Epithelial cell of esophagus (primary cell): ENCODE results near the gene PSMB7.

Source experiments
- DNase-seq: peaks from one replicate; pipeline ENCODE4 v3.0.0; 2010; ENCODE audit warnings: low read depth
- H3K4me3 ChIP-seq: 2 replicates; pipeline ENCODE4 v1.5.1; 2011; ENCODE audit warnings: mild to moderate bottlenecking, low read length, control low read depth
- TF ChIP-seq, protein P1 (sequence below): IDR thresholded peaks from 2 replicates; pipeline ENCODE4 v1.5.1; 2011; ENCODE audit warnings: low read depth, mild to moderate bottlenecking, low read length, control low read depth, inconsistent platforms; ENCODE audit not compliant: insufficient read depth; ENCODE audit errors: missing control alignments

The PSMB7 gene

DNA sequence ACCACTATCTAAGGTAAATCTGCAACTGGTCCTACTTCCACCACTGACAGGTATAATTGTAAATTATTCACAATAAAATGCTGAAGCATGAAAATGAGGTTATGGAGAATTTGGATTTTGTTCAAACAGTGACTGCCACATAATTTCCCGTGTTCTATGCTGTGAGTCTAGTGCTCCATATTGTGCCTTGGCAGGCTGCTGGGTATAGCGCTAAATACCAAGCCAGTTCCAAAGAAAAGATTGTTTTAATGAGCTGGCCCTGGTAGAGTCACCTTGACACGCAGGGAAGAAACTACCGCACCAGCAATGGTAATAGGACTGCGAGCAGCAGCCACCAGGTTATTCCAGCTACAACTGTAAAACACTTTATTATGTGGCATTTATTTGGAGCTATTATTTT lies 30.4 kb downstream of the PSMB7 start:
- DNase-seq = no peak
- TF ChIP-seq, protein P1, sequence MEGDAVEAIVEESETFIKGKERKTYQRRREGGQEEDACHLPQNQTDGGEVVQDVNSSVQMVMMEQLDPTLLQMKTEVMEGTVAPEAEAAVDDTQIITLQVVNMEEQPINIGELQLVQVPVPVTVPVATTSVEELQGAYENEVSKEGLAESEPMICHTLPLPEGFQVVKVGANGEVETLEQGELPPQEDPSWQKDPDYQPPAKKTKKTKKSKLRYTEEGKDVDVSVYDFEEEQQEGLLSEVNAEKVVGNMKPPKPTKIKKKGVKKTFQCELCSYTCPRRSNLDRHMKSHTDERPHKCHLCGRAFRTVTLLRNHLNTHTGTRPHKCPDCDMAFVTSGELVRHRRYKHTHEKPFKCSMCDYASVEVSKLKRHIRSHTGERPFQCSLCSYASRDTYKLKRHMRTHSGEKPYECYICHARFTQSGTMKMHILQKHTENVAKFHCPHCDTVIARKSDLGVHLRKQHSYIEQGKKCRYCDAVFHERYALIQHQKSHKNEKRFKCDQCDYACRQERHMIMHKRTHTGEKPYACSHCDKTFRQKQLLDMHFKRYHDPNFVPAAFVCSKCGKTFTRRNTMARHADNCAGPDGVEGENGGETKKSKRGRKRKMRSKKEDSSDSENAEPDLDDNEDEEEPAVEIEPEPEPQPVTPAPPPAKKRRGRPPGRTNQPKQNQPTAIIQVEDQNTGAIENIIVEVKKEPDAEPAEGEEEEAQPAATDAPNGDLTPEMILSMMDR = no peak
- H3K4me3 ChIP-seq = no peak overlapping the region

DNA sequence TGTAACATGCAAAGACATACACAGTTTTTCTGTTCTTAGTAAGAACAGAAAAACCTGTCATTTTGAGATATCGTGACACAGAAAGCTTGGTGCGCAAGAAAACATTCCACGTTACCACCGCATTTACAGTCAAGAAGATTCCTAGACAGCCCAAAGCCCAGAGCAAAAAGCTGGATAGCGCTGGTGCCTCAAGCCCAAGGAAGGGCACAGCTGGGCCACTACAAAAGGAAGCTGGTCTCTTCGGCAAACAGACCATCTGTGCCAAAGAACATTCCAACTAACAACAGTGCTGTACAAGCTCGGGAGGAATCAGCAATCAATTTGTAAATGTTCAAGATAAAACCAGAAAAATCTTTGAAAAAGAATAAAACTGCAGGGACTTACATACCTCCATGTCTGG lies 31.0 kb downstream of the PSMB7 start:
- H3K4me3 ChIP-seq = no peak overlapping the region
- TF ChIP-seq, protein P1 = no peak
- DNase-seq = no peak

DNA sequence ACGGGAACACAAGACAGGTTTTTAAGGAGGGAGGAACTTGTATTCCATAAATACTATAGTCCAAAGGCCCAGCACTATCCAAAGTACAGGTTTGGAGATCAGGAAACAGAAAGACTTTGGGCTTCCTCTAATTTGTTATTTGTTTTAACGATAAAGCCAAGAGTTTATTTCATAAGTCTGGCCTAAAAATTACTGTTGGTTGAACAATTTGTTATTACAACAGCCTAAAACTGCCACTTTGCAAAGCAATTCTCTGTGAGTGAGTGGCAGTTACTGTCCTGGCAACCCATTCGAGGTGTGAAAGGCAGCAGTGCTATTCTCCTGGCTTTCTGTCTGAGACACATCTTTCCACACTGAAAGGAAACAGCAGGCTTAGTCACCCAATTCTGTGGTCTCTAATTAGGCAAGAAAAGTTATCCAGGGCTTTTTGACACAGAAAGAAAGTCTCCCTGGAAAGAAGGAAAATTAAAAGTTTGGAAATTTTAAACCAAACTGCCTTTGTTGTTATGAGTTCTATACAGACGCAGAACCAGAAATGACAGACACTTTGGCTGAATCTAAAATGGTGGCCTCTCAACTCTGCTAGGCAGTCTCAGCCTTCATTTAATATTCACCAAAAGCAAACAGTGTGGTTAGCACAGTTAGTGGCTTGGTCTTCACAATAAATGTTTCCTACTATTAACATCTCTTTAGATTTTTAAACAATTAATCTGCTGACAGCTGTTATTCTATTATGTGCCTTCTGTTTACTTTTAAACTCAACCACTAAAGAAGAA lies 33.9 kb downstream of the PSMB7 start:
- peak; percentile 60 for DNase-seq
- no peak overlapping the region for H3K4me3 ChIP-seq
- TF ChIP-seq, protein P1 = no peak

DNA sequence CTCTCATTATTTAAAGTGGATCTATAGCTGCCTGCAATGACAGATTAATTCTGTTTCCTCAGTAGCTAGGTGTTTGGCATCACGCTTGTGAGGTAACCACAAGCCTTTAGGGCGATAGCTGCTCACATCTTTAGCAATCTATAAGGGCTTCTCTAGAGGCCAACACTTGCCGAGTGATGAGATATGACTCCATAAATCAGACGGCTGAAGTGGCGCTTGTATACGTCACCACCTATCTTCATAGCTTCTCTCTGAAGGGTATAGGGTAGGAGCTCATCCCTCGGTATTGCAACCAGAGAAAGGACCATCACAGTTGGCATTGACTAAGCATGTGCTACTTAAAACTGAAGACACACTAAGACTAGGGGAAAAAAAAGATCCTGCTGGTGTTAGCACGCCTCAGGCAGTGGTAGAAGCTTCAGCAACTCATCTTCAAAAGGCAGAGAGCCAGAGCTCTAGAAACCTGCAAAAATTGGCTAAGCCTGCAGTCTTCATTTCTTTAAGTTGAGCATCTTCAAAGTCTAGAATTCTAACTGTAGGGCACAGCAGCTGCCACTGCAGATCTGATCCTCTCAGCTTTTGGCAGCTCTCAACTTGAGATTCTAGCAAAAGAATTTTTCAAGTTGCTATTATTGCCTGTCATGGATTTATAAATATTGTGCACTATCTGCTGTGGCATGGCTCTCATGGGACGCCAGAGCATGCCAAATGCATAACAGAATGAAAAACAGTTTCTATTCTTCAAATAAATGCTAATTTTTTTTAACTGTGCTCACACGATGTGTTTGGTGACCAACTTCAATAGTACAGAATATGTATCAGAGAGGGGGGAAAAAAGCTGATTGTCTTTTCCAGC lies 37.5 kb downstream of the PSMB7 start:
- no peak for DNase-seq
- no peak overlapping the region for H3K4me3 ChIP-seq
- TF ChIP-seq, protein P1 = no peak

DNA sequence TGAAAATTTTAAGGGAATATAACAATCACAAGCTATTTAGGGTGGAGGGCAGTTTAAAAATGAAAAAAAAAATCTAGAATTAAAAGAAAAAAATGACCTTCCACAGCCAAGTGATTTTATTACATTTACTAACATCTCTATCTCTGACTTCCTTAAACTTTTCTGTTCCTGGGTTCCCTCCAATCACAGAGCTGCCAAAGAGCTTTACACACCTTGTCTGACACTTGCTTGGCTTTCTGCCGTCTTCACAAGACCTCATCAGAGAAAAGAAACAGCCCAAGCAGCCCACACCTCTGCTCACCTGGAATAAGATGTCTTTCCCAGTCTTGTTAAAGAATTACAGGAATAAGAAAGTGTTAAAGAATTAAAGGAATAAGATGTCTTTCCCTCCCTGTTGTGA lies 38.9 kb downstream of the PSMB7 start:
- no peak overlapping the region for H3K4me3 ChIP-seq
- TF ChIP-seq, protein P1 = no peak
- no peak for DNase-seq

DNA sequence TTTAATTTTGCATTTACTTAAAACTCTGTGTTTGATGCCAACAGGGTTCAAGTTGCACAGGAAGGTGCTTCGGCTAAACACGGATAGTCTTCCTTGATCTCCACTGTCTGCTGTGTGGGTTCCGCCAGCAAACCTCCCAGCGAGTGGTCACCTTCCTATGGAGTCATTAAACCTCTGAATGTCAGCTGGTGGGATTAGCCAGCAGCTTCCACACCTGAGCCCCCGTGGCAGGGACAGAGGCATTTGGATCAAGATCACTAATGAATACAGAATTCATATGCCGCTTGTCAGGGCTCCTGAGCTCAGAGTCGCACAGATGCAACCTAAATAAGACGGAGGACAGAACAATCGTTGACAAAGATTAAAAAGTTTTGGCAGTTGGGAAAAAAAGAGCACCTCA lies 39.5 kb downstream of the PSMB7 start:
- TF ChIP-seq, protein P1 = no peak
- DNase-seq = no peak
- H3K4me3 ChIP-seq = no peak overlapping the region
